BJ (cell line): ENCODE data around the gene ALOXE3. TPM values are rescaled to one million over a fixed set of nuclear protein-coding genes. Genes with fewer than 3 reads are reported as not detected.

Source experiments
- CTCF ChIA-PET: fragments of 350-600 bp; formaldehyde crosslinking; extraction: SDS; loops from one replicate; lab custom pipeline; 2021; ENCODE audit warnings: antibody characterized with exemption, inconsistent platforms; lab: Yijun Ruan, JAX
- POLR2A ChIA-PET: fragments of 300-600 bp; sonication (Branson Sonifier 250); formaldehyde crosslinking; extraction: SDS; loops from one replicate; lab custom pipeline; 2021; ENCODE audit warnings: antibody characterized with exemption; lab: Charles Lee
- DNase-seq: peaks from one replicate; pipeline ENCODE4 v3.0.0-alpha.2; 2011; ENCODE audit warnings: low read depth
- H3K27me3 ChIP-seq: 2 replicates; pipeline ENCODE4 v1.6.0; 2011; ENCODE audit warnings: low read length; ENCODE audit not compliant: control insufficient read depth, insufficient read depth
- H3K36me3 ChIP-seq: 2 replicates; pipeline ENCODE4 v1.5.1; 2011; ENCODE audit warnings: low read length; ENCODE audit not compliant: control insufficient read depth, insufficient read depth
- H3K4me3 ChIP-seq: 2 replicates; pipeline ENCODE4 v1.5.1; 2011; ENCODE audit warnings: low read depth, mild to moderate bottlenecking, control low read depth, low read length
- polyA plus RNA-seq: library from polyadenylated mRNA; depleted of rRNA; stranded (reverse); fragments of >200 nt; gene quantifications from 2 replicates; pipeline ENCODE4 v1.2.3, GENCODE V29; 2011
- TF ChIP-seq, protein P1 (sequence below): IDR thresholded peaks from 2 replicates; pipeline ENCODE4 v1.5.1; 2011; ENCODE audit warnings: low read depth, mild to moderate bottlenecking, control low read depth, inconsistent platforms, low read length, moderate library complexity; ENCODE audit not compliant: insufficient read depth

Gene ALOXE3
- polyA plus RNA-seq, 1 experiment: 0.10 TPM

- CTCF ChIA-PET: interaction anchor here (0.7 to 5.9 kb wide), 7 partner anchors 9 to 450 kb away, joined by 3 to 42 read pairs (median 6); no protein-coding TSS in a partner anchor
- Histone ChIP-seq H3K4me3 (no peak overlapping the region), H3K36me3 (no peaks in the 10 kb centered on the region), H3K27me3 (peaks cover 18% of the 10 kb centered on the region)
- POLR2A ChIA-PET: no interaction called here
- DNase-seq: no peak
- TF ChIP-seq, protein P1, sequence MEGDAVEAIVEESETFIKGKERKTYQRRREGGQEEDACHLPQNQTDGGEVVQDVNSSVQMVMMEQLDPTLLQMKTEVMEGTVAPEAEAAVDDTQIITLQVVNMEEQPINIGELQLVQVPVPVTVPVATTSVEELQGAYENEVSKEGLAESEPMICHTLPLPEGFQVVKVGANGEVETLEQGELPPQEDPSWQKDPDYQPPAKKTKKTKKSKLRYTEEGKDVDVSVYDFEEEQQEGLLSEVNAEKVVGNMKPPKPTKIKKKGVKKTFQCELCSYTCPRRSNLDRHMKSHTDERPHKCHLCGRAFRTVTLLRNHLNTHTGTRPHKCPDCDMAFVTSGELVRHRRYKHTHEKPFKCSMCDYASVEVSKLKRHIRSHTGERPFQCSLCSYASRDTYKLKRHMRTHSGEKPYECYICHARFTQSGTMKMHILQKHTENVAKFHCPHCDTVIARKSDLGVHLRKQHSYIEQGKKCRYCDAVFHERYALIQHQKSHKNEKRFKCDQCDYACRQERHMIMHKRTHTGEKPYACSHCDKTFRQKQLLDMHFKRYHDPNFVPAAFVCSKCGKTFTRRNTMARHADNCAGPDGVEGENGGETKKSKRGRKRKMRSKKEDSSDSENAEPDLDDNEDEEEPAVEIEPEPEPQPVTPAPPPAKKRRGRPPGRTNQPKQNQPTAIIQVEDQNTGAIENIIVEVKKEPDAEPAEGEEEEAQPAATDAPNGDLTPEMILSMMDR: no peak
Measured at GRCh38 chr17:8084250-8084649, 34.1 kb downstream of the ALOXE3 start.

DNA sequence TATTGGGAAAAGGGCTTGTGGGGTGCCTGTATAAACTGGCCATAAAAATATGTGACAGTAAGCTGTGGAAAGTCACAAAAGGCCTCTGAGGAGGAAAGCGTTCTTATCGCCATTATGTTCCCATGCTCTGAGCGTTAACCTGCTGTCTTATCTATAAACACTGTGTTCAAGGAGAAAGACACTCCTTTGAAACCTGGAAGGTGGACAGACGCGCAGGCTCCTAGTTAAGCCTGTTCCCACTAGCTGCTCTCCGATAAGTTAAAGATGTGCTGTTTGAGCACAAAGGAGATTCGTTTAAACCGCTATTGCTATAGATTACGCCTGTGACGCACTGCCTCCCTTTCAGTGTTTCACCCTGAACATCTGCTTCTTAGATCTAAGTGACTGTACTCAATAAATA is 36.0 kb downstream of the ALOXE3 start:
- ChIA-PET CTCF (interaction anchor here (3.0 to 5.9 kb wide), 3 partner anchors 9 to 22 kb away, joined by 14 to 42 read pairs (median 33); no protein-coding TSS in a partner anchor), POLR2A (no interaction called here)
- H3K36me3 ChIP-seq: no peaks in the 10 kb centered on the region
- H3K27me3 ChIP-seq: peaks cover 19% of the 10 kb centered on the region
- TF ChIP-seq, protein P1: no peak
- no peak overlapping the region for H3K4me3 ChIP-seq
- DNase-seq: no peak

- ChIA-PET POLR2A (no interaction called here), CTCF (interaction anchor here (4.8 kb wide), 1 partner anchor 11 kb away, joined by 33 read pairs; no protein-coding TSS in a partner anchor)
- no peak for DNase-seq
- no peaks in the 10 kb centered on the region for H3K36me3 ChIP-seq
- TF ChIP-seq, protein P1: no peak
- peaks cover 22% of the 10 kb centered on the region for H3K27me3 ChIP-seq
- H3K4me3 ChIP-seq: no peak overlapping the region
Measured at GRCh38 chr17:8081876-8082275, 36.4 kb downstream of the ALOXE3 start.

DNA sequence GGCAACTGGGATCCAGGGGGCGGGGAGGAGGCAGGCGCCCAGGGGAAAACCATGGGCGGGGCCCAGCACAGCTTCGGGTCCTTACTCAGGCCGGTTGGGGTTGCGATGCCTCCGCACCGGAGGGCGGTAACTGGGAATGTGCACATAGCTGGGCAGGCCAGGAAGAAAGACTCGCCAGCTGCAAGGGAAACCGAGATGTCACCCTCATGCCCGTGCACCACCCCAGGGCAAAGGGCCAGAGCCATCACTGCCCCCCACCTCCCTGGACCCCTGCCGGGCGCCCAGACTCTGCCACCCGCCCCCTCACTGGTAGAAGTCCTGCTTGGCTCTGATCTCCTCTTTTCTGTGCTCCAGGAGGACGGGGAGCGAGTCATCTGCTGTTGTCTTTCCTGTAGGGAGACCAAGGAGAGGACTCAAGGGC is 37.5 kb downstream of the ALOXE3 start:
- no peak for DNase-seq
- ChIA-PET POLR2A (no interaction called here), CTCF (interaction anchor here (0.6 to 5.5 kb wide), 12 partner anchors 8 to 38 kb away, joined by 3 to 41 read pairs (median 4); no protein-coding TSS in a partner anchor)
- Histone ChIP-seq H3K36me3 (no peaks in the 10 kb centered on the region), H3K4me3 (no peak overlapping the region), H3K27me3 (peaks cover 22% of the 10 kb centered on the region)
- TF ChIP-seq, protein P1: no peak

DNA sequence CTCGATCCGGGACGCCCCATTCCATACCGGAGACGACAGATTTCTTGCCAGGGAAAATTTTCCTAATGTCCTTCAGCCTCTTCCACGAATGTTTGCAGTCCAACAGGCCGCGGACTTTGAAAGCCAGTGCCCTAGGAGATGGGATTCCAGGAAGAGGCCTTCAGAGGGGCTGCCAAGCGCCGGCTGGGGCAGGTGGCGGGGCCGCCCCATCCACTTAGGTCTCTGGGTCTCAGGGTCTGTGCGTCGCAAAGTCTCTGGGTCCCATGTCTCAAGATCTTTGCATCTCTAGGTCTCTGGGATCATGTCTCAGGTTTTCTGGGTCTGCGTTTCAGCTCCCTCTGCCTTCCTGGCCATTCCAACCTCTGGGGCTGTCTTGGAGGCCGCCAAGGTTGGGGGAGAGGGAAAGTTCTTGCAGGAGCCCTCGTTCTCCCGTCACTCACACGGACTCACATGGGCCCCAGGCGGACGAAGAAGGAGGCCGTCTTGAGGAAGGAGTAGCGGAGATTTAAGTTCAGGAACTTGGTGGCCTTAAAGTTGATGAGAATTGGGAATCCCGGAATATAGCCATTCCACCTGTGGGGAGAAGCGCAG is 38.0 kb downstream of the ALOXE3 start:
- no peak for DNase-seq
- no peaks in the 10 kb centered on the region for H3K36me3 ChIP-seq
- no peak overlapping the region for H3K4me3 ChIP-seq
- ChIA-PET POLR2A (no interaction called here), CTCF (interaction anchor here (0.6 to 5.5 kb wide), 14 partner anchors 9 to 39 kb away, joined by 3 to 41 read pairs (median 4); no protein-coding TSS in a partner anchor)
- TF ChIP-seq, protein P1: no peak
- peaks cover 20% of the 10 kb centered on the region for H3K27me3 ChIP-seq
